H7 (cell line): ENCODE results near the gene FGF19. TPM values are rescaled to one million over a fixed set of nuclear protein-coding genes. Genes with fewer than 3 reads are reported as not detected.

Source experiments
- DNase-seq: peaks from one replicate; pipeline ENCODE4 v3.0.0; 2012
- H3K27me3 ChIP-seq: 2 replicates; pipeline ENCODE4 v1.6.0; 2011; ENCODE audit warnings: mild to moderate bottlenecking, low read length; ENCODE audit not compliant: control insufficient read depth, insufficient read depth
- H3K36me3 ChIP-seq: replicated peaks from 2 replicates; pipeline ENCODE4 v1.5.1; 2011; ENCODE audit warnings: low read length; ENCODE audit not compliant: control insufficient read depth, insufficient read depth
- H3K4me3 ChIP-seq: 2 replicates; pipeline ENCODE4 v1.5.1; 2011; ENCODE audit warnings: low read depth, mild to moderate bottlenecking, control low read depth, low read length, moderate library complexity; ENCODE audit not compliant: insufficient read depth
- total RNA-seq: library from RNA; depleted of rRNA; stranded (reverse); fragments of >200 nt; shearing (Covaris generic); gene quantifications from 2 replicates; pipeline ENCODE4 v1.2.3, GENCODE V29; 2014; rRNA removed

Gene FGF19
- total RNA-seq, 1 experiment from 2014 or later: 36.7 TPM

DNA sequence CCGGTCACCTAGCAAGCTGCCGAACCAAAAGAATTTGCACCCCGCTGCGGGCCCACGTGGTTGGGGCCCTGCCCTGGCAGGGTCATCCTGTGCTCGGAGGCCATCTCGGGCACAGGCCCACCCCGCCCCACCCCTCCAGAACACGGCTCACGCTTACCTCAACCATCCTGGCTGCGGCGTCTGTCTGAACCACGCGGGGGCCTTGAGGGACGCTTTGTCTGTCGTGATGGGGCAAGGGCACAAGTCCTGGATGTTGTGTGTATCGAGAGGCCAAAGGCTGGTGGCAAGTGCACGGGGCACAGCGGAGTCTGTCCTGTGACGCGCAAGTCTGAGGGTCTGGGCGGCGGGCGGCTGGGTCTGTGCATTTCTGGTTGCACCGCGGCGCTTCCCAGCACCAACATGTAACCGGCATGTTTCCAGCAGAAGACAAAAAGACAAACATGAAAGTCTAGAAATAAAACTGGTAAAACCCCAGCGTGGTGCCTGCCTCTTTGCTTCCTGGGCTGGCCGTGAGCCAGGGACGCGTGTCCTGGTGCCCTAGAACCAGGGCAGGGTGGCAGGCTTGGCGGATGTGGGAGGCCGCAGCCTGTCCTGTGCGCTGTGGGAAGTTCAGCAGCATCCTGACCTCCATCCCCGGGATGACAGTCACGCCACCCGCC is 49.7 kb downstream of the FGF19 start:
- Histone ChIP-seq H3K27me3 (no peaks in the 10 kb centered on the region), H3K36me3 (peaks cover 21% of the 10 kb centered on the region), H3K4me3 (no peak overlapping the region)
- peak; percentile 57 for DNase-seq

DNA sequence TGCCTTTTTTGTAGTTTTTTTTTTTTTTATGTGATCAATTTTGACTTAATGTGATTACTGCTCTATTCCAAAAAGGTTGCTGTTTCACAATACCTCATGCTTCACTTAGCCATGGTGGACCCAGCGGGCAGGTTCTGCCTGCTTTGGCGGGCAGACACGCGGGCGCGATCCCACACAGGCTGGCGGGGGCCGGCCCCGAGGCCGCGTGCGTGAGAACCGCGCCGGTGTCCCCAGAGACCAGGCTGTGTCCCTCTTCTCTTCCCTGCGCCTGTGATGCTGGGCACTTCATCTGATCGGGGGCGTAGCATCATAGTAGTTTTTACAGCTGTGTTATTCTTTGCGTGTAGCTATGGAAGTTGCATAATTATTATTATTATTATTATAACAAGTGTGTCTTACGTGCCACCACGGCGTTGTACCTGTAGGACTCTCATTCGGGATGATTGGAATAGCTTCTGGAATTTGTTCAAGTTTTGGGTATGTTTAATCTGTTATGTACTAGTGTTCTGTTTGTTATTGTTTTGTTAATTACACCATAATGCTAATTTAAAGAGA is 50.3 kb downstream of the FGF19 start:
- no peaks in the 10 kb centered on the region for H3K27me3 ChIP-seq
- H3K36me3 ChIP-seq: peaks cover 23% of the 10 kb centered on the region
- DNase-seq: peak; percentile 58
- no peak overlapping the region for H3K4me3 ChIP-seq

- Histone ChIP-seq H3K36me3 (peaks cover 25% of the 10 kb centered on the region), H3K27me3 (no peaks in the 10 kb centered on the region), H3K4me3 (no peak overlapping the region)
- DNase-seq: peak; percentile 75
These were observed 50.8 kb downstream of the FGF19 start for GRCh38 chr11:69652999-69653398.

- H3K4me3 ChIP-seq: no peak overlapping the region
- no peaks in the 10 kb centered on the region for H3K27me3 ChIP-seq
- peaks cover 29% of the 10 kb centered on the region for H3K36me3 ChIP-seq
- DNase-seq: peak; percentile 12
These were observed 51.8 kb downstream of the FGF19 start for GRCh38 chr11:69651834-69652620.

- Histone ChIP-seq H3K27me3 (no peaks in the 10 kb centered on the region), H3K4me3 (no peak overlapping the region), H3K36me3 (peaks cover 29% of the 10 kb centered on the region)
- no peak for DNase-seq
These were observed 52.9 kb downstream of the FGF19 start for GRCh38 chr11:69650832-69651344.

- Histone ChIP-seq H3K4me3 (no peak overlapping the region), H3K36me3 (peaks cover 32% of the 10 kb centered on the region), H3K27me3 (no peaks in the 10 kb centered on the region)
- DNase-seq: peak; percentile 33
These were observed 53.6 kb downstream of the FGF19 start for GRCh38 chr11:69650081-69650831.

DNA sequence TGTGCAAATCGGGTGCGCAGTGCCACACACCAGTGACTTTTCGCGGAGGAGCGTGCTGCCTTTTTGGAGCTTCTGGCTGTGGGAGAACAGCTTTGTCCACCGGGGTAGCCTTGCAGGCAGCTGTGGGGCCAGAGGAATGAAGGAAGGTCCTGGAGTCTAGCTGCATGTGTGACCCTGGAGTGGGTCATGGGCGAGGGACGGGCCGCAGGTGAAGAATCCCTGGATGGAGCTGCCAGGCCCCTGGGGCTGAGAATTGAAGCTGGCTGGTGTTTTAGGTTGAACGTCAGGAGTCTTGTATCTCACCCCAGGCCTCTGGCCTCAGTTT is 54.3 kb downstream of the FGF19 start:
- Histone ChIP-seq H3K4me3 (no peak overlapping the region), H3K36me3 (peaks cover 37% of the 10 kb centered on the region), H3K27me3 (no peaks in the 10 kb centered on the region)
- DNase-seq: peak; percentile 20

- peak; percentile 36 for DNase-seq
- H3K36me3 ChIP-seq: peaks cover 39% of the 10 kb centered on the region
These were observed 54.9 kb downstream of the FGF19 start for GRCh38 chr11:69648679-69649575.

More at GRCh38 chr11:69648679-69649575, 54.9 kb downstream of the FGF19 start:
- Histone ChIP-seq H3K4me3 (no peak overlapping the region), H3K27me3 (no peaks in the 10 kb centered on the region)

Other genes with a start within 250 kb of the FGF19 start
- not detected in 2 replicates for gene LINC01488, start 222.4 kb downstream of the FGF19 start, total RNA-seq
- 220 and 292 TPM in 2 replicates for gene CCND1, start 62.9 kb downstream of the FGF19 start, total RNA-seq
- gene LTO1, start 28.7 kb downstream of the FGF19 start, total RNA-seq: 12.3 and 13.9 TPM in 2 replicates
- 11.8 and 15.9 TPM in 2 replicates for gene FGF4, start 71.3 kb upstream of the FGF19 start, total RNA-seq
- 0.15 TPM in 1 of 2 replicates, not detected in the other for gene FGF3, start 115.4 kb upstream of the FGF19 start, total RNA-seq